Heart left ventricle (tissue), 16 donors: ENCODE measurements around the gene TANK. TPM values are rescaled to one million over a fixed set of nuclear protein-coding genes. Genes with fewer than 3 reads are reported as not detected.
A peak's percentile ranks its signal among the peaks of the same experiment; 100 is the strongest.

Source experiments
- ATAC-seq, 4 donors: fragments of 200-7000 bp; cut with Tn5 transposase; one replicate each; pipeline ENCODE4 v1.9.1; 2020 to 2022; ENCODE audit warnings: moderate library complexity in 4 of 4, mild to moderate bottlenecking in 3 of 4, moderate number of reproducible peaks in 1 of 4
- DNase-seq, 5 donors: peaks; one replicate each; pipeline ENCODE4 v3.0.0-alpha.2; 2020
- H3K27ac ChIP-seq, 12 donors: fragments of 200-600 bp; sonication (generic) in 4 of 12; one replicate each; pipeline versions ENCODE4 v1.5.0 to v1.8.0; 2016 to 2022; ENCODE audit warnings: mild to moderate bottlenecking in 2 of 12
- H3K27me3 ChIP-seq, 9 donors: fragments of 200-600 bp; sonication (generic) in 2 of 9; one replicate each; pipeline versions ENCODE4 v1.5.1 to v1.8.0; 2016 to 2022; ENCODE audit warnings: mild to moderate bottlenecking in 3 of 9
- H3K36me3 ChIP-seq, 9 donors: fragments of 200-600 bp; sonication (generic) in 2 of 9; one replicate each; pipeline versions ENCODE4 v1.5.0 to v1.8.0; 2018 to 2022; ENCODE audit warnings: mild to moderate bottlenecking in 2 of 9
- H3K4me1 ChIP-seq, 12 donors: fragments of 200-600 bp; sonication (generic) in 4 of 12; one replicate each; pipeline versions ENCODE4 v1.5.0 to v1.8.0; 2016 to 2022; ENCODE audit warnings: mild to moderate bottlenecking in 3 of 12
- H3K4me3 ChIP-seq, 12 donors: fragments of 200-600 bp; sonication (generic) in 4 of 12; one replicate each; pipeline versions ENCODE4 v1.5.0 to v1.8.0; 2017 to 2022; ENCODE audit warnings: mild to moderate bottlenecking in 9 of 12, moderate library complexity in 4 of 12
- H3K9me3 ChIP-seq, 12 donors: fragments of 200-600 bp; sonication (generic) in 4 of 12; one replicate each; pipeline versions ENCODE4 v1.5.0 to v1.8.0; 2016 to 2022; ENCODE audit warnings: mild to moderate bottlenecking in 1 of 12
- POLR2A ChIP-seq, 2 donors: fragments of 450-650 bp; IDR thresholded peaks; one replicate each; pipeline ENCODE4 v1.6.1; 2017; ENCODE audit warnings: antibody characterized with exemption in 2 of 2, mild to moderate bottlenecking in 2 of 2, moderate library complexity in 2 of 2
- WGBS, 4 donors: extraction: QIAGEN DNeasy Blood & Tissue Kit in 2 of 4; methylation state at CpG; one replicate each; pipeline versions ENCODE4 v1.1.5 to v1.1.7; 2013 to 2018; 5-methylcytosine and 5-hydroxymethylcytosine counted together
- intact Hi-C, 10 donors: fragments of 100-400 bp; cut with DNase I; formaldehyde crosslinking; loops; one replicate each; pipeline versions ENCODE4 v1.11.1 to v1.14.2; 2022
- polyA plus RNA-seq, 2 donors: library from polyadenylated mRNA; stranded (reverse); fragments of 200-250 nt; gene quantifications; one replicate each; pipeline ENCODE4 v1.2.3, GENCODE V29; 2013
- total RNA-seq, 9 donors: library from RNA; depleted of rRNA in 2 of 9; stranded (reverse); fragments of >200 nt in 2 of 9; fragmentation: NEBNext Ultra II Directional in 3 of 9; extraction: Animal tissue kit (Norgen Biotek cat#: 25700) in 3 of 9; gene quantifications; one replicate each; pipeline versions ENCODE4 v1.1.0 to v1.2.4, GENCODE V29; 2016 to 2023
- TF ChIP-seq, protein P1 (sequence below), 12 donors: fragments of 200-600 bp; sonication (generic) in 4 of 12; IDR thresholded peaks; one replicate each; pipeline versions ENCODE4 v1.5.0 to v1.8.0; 2018 to 2022; ENCODE audit warnings: antibody characterized with exemption in 12 of 12, mild to moderate bottlenecking in 5 of 12
- donor health status: ischemic (EF 13 %, LVEDD 7.1; RV severe dilation, severe dysfunction).
- donor health status: healthy with polysubstance abuse.
- donor health status: DM: no; HTN: yes; CAD: no.
- donor health status: DM: no; HTN: no; CAD: no.
- donor health status: ischemic (EF 25% LVEDD 6.9; RV normal size, moderate dysfunction).
- donor health status: ischemic (EF 25% LVEDD 5.7; RV mildly dilated, moderate dysfunction).
- donor health status: healthy.
- donor health status: DM: yes; HTN: yes; CAD: no.
- donor health status: ischemic (EF 35%, LVEDD 5.7; RV mildly dilated, moderate dysfunction).
- donor health status: nonischemic (EF 11% LVEDD 7.7; RV severe dilation, severe dysfunction).
- donor health status: DM: yes; HTN: yes; CAD: no.
- donor health status: PGD.
- donor health status: ischemic (EF 29% LVEDD 5.4; RV normal size, mild dysfunction).
- donor health status: nonischemic (EF 23%, LVEDD 6.1; RV moderate dilation, normal function).

The TANK gene
- total and polyA plus RNA-seq, 11 donors: 15.4 to 58.5 (median 32.4) TPM

GRCh38 chr2:161166538-161167409, 6.5 kb downstream of the TANK start:
- H3K27ac ChIP-seq: peak overlapping the region in 1 of 12 donors; percentile 99
- no peaks in the 10 kb centered on the region for H3K27me3 ChIP-seq
- TF ChIP-seq, protein P1, sequence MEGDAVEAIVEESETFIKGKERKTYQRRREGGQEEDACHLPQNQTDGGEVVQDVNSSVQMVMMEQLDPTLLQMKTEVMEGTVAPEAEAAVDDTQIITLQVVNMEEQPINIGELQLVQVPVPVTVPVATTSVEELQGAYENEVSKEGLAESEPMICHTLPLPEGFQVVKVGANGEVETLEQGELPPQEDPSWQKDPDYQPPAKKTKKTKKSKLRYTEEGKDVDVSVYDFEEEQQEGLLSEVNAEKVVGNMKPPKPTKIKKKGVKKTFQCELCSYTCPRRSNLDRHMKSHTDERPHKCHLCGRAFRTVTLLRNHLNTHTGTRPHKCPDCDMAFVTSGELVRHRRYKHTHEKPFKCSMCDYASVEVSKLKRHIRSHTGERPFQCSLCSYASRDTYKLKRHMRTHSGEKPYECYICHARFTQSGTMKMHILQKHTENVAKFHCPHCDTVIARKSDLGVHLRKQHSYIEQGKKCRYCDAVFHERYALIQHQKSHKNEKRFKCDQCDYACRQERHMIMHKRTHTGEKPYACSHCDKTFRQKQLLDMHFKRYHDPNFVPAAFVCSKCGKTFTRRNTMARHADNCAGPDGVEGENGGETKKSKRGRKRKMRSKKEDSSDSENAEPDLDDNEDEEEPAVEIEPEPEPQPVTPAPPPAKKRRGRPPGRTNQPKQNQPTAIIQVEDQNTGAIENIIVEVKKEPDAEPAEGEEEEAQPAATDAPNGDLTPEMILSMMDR (IDR thresholded peaks at IDR 0.05): no peak
- no peak for TF ChIP-seq POLR2A (IDR thresholded peaks at IDR 0.05)
- H3K4me1 ChIP-seq: peaks cover 5 to 100% (median 35%) of the 10 kb centered on the region in 12 donors
- intact Hi-C loops: loop anchor here in 1 of 10 donors (10.0 kb wide), 1 partner anchor 102 kb away; no protein-coding TSS in a partner anchor
- WGBS, 4 donors: 94 to 97% (median 95%) methylated on average over 6 of the region's 6 CpGs
- H3K9me3 ChIP-seq: no peaks in the 10 kb centered on the region
- DNase-seq: no peak
- no peak for ATAC-seq
- no peak overlapping the region for H3K4me3 ChIP-seq
- peaks cover 0 to 21% (median 14%) of the 10 kb centered on the region in 9 donors for H3K36me3 ChIP-seq

GRCh38 chr2:161169335-161169734, 9.1 kb downstream of the TANK start:
- Histone ChIP-seq H3K36me3 (peaks cover 0 to 10% (median 4%) of the 10 kb centered on the region in 9 donors), H3K27ac (no peak overlapping the region), H3K4me1 (peaks cover 0 to 93% (median 18%) of the 10 kb centered on the region in 12 donors), H3K9me3 (no peaks in the 10 kb centered on the region), H3K4me3 (no peak overlapping the region), H3K27me3 (no peaks in the 10 kb centered on the region)
- intact Hi-C loops: loop anchor here in 1 of 10 donors (10.0 kb wide), 1 partner anchor 105 kb away; no protein-coding TSS in a partner anchor
- ATAC-seq: no peak
- 75 to 80% (median 76%) methylated on average over 2 of the region's 2 CpGs for WGBS, 4 donors
- no peak for DNase-seq
- no peak for TF ChIP-seq POLR2A (IDR thresholded peaks at IDR 0.05)
- TF ChIP-seq, protein P1 (IDR thresholded peaks at IDR 0.05): no peak

GRCh38 chr2:161170377-161170776, 10.1 kb downstream of the TANK start:
- Histone ChIP-seq H3K9me3 (no peaks in the 10 kb centered on the region), H3K27me3 (no peaks in the 10 kb centered on the region), H3K4me1 (peaks cover 0 to 92% (median 17%) of the 10 kb centered on the region in 12 donors), H3K4me3 (no peak overlapping the region), H3K27ac (peak overlapping the region in 1 of 12 donors; percentile 48), H3K36me3 (peaks cover 0 to 15% (median 4%) of the 10 kb centered on the region in 9 donors)
- intact Hi-C loops: no loop called here
- ATAC-seq (no peak), DNase-seq (no peak)
- whole genome bisulfite sequencing, 4 donors: 67 to 78% (median 72%) methylated on average over 6 of the region's 6 CpGs
- TF ChIP-seq, protein P1 (IDR thresholded peaks at IDR 0.05): no peak
